Cortex of kidney (tissue), 1 donor: ENCODE measurements around the gene ASTN2.
"Not testable (repeated sequence)": the region's sequence is repeated elsewhere in the genome, so short reads cannot be mapped to it uniquely, and the experiment has no call there.

Experiments used
- DNase-seq: peaks from one replicate; lab custom pipeline; 2025; lab: John Stamatoyannopoulos, UW

The ASTN2 gene

DNA sequence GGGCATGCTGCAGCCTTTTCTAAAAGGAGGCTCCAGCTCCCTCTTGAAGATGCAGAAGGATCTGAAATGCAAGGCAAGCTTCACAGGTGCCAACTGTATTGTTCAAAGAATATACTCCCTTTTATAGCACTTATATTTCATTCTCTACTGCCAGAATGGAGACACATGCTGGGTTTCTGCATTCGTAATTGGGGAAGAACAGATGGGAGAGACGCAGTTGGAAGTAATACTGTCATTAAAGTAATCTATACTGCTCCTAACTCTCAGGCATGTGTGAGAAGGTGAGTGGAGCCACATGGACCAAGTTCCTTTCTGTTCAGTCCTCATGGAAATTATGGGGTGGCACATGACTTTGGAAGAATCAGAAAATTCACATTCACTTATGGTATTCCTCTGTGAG, 501.3 kb downstream of the ASTN2 start:
- no peak for DNase-seq

DNA sequence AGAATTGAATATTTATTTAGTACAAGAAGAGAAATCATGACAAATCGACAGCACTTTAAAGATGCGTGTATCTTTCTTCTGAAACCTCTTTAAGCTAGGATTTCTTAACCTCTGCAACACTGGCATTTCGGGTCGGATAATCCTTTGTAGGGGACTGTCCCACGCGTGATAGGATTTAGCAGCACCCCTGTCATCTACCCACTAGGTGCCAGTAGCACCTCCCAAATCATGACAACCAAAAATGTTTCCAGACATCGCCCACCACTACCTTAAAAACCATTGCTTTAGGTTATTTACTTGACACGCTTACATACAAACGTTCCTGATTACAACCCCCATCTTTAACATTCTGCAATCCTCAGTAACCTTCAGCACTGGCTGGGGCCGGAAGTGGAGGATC, 504.7 kb downstream of the ASTN2 start:
- no peak for DNase-seq

DNA sequence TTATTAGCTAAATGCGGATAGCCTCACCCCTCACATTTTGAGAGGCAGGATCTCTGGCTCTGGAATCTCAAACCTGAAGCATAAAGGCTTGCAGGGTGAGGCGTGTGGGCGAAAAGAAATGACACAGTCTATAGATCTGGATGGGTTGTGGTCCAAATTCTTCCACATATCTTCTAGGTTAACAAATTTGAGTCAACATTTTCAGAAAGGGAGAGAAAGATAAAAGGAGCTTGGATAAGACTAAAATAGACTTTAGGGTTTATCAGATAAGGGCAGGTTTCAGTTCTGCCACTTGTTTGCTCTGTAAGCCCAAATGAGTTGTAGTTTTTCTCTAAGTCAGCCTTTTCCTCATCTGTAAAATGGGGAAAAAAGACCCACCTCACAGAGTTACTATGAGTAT, 506.9 kb downstream of the ASTN2 start:
- no peak for DNase-seq

DNA sequence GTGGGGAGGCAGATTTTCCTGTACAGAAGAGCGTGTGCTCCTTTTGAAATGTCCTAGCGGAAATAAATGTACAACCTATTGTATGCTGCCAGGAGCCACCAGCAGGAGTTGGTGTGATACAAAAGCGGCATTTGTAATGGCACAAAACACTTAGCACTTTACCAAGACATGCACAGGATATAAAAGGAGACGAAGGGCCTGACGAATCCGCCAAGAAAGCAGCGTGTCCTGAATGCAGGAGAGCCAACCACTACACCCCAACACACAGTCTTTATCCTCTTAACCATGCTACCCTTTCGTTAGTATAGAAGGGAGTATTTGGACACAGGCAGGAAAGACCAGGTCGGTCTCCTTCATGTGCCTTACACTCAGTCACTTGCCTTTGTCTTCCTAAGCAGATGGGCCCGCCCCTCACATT, 509.7 kb downstream of the ASTN2 start:
- DNase-seq: no peak

DNA sequence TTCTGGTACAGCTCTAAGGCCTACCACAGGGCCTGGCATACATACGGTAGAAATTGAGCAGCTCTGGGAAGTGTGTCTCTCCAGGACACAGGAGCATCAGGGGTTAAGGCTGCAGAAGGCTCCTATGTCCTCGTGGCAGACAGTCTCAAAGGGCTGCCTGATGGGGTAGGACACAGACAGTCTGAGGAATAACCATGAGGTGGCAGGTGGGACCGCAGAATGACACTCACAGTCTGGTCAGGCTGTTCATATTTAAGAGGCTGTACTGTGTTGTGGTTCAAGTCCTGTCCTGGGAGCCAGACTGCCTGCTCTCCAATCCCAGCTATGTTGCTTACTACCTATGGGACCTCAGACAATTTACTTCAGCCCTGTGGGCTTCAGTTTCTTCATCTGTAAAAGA, 510.7 kb downstream of the ASTN2 start:
- no peak for DNase-seq

DNA sequence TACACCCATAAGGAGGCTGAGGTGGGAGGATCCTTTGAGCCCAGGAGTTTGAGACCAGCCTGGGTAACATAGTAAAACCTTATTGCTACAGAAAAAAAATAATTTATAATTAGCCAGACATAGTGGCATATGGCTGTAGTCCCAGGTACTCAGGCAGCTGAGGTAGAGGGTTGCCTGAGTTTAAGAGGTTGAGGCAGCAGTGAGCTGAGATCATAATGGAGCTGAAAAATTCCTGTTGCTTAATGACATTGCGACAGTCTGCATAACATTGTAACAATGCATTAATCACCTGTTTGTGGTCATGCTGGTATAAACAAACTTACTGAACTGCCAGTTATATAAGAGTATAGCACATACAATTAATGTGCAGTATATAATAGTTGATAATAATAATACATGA, 513.6 kb downstream of the ASTN2 start:
- DNase-seq: no peak

DNA sequence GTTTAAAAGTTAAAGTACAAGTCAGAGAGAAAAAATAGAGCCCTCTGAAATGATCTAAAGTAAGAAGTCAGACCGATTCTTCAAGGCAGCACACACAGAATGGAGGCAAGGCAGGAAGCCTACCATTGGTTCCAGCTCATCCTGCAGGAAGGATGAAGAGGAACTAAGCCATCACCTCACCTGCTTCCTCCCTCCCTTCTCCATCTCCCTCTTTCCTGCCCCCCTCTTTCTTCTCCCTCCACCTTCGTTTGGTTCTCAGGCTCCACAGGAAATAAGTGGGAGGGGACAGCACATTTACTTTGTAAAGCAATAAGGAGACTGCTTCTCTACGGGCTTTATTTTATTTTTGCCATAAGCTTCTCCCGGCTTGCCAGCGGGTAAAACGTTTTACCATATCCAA, 514.3 kb downstream of the ASTN2 start:
- no peak for DNase-seq

DNA sequence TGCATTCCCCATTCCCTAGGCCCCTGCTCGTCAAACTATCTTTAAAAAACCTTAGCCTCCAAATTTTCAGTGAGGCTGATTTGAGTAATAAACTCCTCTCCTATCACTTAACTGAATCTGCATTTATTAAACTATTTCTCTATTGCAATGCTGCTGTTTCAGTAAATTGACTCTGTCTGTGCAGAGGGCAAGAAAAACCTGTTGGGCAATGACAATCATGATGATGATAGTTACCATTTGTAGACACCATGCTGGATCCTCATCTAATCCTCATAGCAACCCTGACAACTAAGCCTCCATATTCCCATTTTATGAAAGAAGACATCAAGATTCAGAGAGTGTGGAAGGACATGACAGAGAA, 514.9 kb downstream of the ASTN2 start:
- no peak for DNase-seq

DNA sequence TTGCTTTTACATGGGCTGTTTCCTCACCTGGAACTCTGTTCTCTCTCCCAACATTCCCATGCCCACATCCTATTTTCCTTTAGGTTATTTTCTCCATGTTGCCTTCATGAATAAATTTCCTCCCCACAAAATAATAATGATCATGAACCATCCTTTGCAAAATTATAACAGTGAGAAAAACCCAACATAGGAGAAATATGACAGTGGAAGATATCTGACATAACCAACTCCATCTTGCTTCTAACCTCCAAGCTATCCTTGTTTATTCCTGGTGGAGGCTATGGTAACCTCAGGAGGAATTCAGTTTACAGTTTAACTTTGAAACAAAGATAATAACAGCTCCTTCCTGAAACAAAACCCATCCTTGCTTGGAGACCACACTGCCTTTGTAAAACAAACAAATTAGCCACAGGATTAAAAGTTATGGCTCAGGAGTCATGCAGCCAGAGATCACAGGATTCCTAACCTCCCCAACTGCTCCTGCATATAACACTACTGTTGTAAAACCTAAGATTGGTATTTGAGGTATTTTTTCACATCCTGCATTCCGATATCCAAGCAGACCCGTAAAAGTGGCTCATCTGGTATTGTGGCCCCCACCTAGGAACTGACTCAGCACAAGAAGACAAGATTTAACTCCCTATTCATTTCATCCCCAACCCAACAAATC, 515.4 kb downstream of the ASTN2 start:
- no peak for DNase-seq

DNA sequence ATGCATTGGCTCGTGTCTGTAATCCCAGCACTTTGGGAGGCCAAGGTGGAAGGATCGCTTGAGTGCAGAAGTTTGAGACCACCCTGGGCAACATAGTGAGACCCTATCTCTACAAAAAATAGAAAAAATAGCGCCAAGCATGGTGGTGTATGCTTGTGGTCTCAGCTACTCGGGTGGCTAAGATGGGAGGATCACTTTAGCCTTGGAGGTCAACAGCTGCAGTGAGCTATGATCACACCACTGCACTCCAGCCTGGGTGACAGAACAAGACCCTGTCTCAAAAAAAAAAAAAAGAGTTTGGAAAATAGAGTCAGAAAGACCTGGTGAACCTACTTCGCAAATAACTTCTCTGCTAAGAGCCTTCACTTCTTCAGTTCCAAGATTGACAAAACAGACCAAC, 516.7 kb downstream of the ASTN2 start:
- DNase-seq: not testable (repeated sequence)

DNA sequence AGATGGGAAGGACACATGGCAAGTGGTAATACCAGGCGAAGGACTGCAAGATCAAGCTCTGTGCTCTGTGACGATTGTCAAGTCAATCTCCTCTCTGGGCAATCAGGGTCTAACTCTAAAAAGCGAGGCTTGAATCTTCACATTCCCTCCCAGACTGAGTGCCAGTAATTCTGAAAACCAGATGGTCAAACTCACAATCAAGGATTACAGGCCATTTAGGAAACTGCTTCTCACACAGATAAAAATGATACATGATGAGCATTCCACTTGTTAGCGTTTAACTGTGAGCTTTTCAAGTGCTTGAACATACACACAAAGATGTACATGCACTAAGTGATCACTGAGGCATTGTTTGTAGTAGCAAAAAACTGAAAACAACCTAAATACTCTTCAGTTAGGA, 517.7 kb downstream of the ASTN2 start:
- DNase-seq: no peak

DNA sequence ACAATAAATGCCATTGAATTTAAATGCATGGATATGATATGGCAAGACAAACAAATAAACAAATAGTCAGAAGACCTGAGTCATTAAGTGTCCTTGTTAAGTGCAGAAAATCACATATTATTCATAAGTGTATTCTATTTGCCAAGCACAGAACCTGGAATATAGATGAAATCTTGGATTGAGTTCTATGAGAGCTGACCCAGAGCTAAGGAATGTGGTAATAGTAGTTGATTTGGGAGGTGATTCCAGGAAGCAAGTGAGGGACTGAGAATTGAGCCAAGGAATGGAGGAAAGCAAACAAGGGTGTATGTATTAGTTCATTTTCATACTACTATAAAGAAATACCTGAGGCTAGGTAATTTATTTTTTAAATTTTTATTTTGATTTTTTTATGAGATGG, 518.9 kb downstream of the ASTN2 start:
- DNase-seq: no peak

DNA sequence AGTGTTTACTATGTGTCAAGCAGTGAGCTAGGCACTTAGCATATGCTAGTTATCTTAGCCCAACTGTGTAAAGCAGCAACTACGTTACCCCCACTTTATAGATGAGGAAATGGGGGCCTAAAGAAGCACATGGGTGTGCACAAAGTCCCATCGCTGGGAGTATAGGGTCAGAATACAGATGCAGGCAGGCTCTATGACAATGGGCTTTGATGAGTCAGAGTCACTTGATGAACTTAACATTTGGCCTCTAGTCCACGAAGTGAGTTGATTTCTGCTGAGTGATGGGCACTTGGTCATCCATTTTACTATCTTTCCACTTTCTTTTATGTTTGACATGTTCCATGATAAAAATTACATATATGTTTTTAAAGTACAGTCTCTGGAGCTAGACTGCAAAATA, 523.4 kb downstream of the ASTN2 start:
- DNase-seq: no peak

DNA sequence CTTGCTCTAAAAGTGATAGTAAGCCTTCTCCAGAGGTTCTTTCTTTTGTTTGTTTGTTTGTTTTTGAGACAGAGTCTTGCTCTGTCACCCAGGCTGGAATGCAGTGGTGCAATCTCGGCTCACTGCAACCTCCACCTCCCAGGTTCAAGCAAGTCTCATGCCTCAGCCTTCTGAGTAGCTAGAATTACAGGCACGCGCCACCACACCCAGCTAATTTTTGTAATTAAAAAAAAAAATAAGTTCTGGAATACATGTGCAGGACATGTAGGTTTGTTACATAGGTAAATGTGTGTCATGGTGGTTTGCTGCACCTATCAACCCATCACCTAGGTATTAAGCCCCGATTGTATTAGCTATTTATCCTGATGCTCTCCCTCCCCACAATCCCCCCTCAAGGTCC, 526.4 kb downstream of the ASTN2 start:
- DNase-seq: not testable (repeated sequence)

DNA sequence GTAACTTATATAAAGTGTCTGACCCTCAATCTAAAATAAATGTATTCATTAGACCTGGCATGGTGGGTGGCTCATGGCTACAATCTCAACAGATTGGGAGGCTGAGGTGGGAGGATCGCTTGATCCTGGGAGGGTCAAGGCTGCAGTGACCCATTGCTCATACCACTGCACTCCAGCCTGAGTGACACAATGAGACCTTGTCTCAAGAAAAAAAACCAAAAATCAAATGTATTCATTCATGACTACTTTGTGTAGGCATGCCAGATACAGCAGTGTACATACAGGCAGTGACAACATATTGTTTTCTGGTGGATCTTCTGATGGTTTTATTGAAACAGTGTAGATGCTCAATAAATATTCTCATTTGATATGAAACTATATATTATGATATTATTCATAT, 526.8 kb downstream of the ASTN2 start:
- no peak for DNase-seq

DNA sequence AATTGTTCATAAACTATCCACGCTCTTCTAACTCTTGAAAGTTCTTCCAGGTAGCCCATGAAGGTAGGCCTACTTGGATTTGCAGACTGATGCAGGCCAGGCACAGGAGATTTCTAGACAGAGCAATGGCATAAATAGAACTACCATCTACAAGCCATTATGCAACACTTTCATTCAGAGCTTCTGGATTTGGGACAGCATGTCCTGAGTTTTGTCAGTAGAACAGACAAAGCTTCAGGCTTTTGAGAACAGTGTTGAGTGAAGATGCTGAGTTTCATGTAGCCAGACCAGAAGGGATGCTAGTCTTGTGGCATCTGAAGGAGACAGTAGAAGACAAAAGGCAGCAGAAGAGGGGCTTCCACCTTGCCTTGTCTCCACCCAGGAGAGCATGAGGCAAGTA, 531.2 kb downstream of the ASTN2 start:
- no peak for DNase-seq

DNA sequence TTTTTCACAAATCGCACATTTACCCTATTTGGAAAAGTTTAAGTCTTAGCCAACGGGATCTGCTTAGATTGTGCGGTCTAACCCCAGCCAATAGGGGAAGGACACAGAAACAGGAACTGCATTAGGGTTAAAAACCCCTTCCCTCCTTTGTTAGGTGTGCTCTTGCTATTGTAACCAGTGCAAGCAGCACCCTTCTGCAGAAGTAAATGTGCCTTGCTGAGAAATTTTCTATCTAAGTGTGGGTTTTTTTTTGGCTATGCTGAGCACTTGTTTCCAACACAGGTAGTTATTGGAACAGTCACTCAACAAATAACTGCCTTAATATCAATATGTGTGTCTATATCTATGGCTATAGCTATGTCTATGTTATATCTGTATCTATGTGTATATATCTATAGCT, 537.8 kb downstream of the ASTN2 start:
- DNase-seq: no peak

DNA sequence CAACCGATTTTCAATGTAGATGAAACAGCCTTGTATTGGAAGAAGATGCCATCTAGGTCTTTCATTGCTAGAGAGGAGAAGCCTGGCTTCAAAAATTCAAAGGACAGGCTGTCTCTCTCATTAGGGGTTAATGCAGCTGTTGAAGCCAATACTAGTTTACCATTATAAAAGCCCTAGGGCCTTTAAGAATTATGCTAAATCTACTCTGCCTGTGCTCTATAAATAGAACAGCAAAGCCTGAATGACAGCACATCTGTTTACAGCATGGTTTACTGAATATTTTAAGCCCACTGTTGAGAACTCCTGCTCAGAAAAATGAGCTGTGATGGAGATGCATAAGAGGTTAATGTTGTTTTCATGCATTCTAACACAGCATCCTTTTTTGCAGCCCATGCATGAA, 539.3 kb downstream of the ASTN2 start:
- DNase-seq: no peak

DNA sequence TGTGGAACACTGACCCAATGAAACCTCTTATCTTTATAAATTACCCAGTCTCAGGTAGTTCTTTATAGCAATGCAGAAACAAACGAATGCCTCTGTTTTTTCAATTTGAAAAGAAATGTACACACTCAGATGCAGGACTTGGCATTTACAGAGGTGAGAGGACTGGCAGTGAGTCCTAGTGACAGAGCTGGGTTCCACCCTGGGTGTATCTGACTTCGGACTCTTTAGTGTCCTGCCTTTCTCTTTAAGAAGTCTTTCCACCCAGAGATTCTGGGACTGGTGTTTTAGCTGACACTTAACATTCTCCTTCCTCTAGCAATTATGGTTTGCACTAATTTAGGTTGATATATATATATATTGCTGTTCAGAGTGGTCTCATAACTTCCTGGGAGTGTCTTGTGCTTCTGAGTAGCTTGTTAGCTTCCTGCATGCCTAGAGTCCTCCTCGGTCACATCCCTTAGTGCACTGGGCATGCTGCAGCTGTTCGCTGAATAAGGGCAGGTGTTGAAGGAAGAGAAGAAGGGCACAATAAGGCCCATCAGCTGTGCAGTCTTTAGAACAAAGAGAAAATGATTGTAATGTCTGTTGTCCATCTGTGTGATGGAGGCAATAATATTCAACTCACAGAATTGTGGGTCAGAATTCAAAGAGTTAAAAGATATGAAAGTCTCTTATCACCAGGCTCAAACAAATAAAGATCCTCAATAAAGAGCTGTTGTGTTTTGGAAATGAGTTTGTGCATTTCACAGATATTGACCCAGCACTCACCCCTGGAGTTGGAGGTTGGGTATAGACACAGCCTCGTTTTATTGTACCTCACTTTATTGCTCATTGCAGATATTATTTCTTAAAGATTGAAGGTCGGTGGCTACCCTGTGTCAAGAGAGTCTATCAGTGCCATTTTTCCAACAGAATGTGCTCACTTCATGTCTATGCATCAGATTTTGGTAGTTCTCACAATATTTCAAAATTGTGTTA, 540.6 kb downstream of the ASTN2 start:
- DNase-seq: no peak

DNA sequence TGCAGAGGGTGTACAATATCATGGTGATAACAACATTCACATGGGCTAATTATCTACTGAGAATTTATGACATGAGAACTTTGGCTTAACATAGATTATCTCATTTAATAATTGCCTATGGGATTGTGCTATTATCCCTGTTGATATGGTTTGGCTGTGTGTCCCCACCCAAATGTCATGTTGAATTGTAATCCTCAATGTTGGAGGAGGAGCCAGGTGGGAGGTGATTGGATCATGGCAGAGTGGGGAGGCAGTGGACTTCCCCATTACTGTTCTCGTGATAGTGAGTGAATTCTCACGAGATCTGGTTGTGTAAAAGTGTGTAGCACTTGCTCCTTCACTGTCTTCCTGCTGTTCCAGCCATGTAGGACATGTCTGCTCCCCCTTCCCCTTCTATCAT, 541.4 kb downstream of the ASTN2 start:
- DNase-seq: no peak

DNA sequence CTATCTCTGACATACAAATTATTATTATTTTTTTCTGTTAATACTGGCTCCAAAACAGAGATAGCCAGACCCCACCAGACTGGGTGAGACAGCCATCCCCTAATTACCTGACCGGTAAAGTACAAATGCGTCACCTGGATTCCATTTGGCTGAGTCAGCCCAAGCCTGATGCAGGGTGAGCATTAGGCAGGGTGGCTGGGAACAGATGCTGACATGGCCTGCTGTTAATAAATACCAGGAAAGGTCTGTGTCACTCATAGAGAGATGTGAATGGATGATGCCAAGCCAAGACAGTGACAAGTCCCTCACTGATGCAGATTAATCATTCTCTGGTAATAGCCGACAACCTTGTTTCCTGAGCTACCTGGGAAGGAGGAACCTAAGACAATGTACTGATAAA, 544.3 kb downstream of the ASTN2 start:
- no peak for DNase-seq

DNA sequence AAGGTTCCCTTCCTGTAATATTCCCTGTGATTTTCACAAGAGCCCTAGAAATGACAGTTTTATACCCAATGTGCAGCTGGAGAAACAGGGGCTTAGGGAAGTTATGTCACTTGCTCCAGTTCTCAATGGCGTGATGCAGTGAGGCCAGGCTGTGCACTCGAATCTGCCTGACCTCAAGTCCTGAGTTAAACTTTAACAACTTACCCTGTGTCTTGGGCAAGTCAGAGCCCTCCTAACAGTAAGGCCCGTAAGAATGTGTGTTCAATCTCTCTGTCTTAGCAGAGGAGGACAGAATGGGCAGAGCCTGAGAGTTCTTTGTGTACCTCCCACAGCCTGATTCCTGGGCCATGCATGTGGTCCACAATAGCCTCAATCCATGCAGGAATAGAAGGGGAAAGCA, 546.7 kb downstream of the ASTN2 start:
- DNase-seq: no peak

DNA sequence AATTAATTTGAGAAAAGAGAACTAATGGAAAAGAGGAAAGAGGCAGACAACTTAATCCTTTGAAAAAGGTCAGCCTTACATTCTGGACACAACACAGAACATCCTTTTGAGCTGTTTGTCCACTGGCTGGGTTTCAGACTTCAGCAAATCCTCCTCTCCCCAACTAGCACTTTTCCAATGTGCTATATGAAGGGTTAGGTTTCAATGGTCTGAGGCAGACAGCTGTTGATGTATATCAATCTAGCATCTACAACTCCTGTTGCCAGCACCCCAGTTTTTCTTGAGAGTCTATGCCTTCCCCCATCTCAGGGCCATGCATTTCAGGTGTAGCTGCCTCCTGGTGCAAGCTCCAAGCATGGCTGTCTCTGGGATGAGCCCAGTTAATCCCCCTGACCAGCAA, 553.5 kb downstream of the ASTN2 start:
- no peak for DNase-seq
